SHP77 treated with DMSO at 0.1 percent for 48 hours (cell line): ENCODE data around the gene CYTIP.

Experiments
- DNase-seq: peaks from one replicate; lab custom pipeline; 2025; lab: John Stamatoyannopoulos, UW

CYTIP gene

DNA sequence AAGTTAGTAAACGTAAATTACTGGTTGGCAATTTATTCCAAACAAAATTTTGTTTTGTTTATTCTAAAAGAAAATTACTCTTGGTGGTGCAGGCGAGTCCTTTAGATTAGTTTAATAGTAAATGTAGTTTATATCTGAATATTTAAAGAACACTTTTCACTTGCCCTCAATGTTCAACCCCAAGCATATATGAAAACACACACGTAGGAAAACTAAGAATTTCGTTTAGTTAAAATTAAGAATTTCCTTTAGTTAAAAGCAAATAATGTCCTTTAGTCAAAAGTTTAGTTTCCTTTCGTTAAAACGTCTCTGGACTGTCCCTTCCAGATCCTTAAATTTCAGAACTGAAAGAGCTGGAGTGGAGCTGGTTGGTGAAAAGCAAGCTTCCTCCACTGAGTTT is 19.1 kb upstream of the CYTIP start:
- no peak for DNase-seq

DNA sequence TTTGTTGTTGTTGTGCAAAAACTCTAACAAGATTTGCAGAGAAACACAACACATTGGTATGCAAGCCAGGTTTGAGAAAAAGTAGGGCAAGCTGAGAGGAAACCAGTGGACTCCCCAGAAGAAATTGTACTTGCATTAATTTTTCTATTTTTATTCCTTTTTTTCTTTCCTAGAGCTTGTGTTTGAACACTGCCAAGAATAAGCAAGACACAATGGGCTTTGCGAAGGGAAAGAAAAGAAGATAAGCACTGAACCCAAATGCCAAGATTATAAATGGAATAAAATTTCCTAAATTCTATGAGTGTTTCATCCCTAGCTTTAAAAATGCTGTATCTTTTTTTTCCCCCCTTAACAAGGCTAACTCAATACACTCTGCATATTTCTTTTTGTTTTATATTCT is 17.0 kb upstream of the CYTIP start:
- DNase-seq: no peak

DNA sequence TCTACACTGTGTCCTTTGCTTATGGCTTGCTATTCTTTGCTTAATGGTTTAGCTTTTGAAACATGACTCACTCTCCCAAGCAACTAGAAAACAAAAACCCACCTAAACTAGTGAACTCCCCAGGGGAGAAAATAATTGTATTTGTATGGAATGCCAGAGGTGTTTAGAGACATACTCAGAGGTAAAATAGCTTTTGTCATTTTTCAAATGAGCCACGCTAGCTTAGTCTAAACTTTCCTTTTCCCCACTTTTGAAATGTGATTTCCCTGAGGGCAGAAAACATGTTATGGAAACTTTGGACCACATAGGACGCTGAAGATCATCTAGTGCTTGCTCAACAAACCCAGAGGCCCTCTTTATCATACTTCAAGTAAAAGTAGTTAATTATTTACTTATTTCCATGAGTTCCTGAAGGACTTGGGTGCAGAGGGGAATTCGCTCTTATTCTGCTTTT is 16.5 kb upstream of the CYTIP start:
- no peak for DNase-seq

DNA sequence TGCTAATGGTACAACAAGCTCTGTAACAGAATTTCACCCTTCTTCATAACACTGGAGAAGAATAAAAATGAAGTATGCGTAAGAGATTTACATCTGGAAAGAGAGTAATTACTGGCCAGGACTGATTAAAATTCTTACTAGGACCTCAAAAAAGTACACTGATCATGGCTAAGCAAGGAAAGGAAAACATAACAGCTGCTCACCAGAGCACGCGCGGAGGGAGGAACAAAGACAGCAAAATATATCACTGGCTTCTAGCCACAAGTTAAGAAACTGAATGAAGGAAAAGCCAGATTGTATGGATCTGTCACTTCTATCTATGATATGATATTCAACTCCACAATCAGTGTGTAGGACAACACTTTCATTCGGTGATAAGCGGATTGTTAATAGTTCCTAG is 15.6 kb upstream of the CYTIP start:
- no peak for DNase-seq

DNA sequence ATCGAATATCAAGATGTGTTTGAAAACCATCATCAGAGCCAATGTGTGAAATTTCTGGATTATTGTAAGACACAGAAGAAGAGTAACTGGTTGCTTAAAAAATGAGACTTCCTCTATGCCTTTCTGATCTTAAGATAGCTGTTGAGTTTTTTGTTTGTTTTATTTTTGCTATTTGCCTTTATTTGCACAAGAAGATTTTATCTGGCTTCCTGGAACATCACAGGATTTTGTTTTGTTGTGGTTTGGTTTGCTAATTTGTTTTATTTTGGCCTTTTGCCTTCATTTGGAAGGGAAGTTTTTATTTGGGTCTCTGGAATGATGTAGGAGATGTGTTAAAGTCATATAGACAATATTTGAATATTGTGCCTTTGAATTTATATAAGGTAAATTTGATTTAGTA is 3.9 kb upstream of the CYTIP start:
- DNase-seq: no peak

DNA sequence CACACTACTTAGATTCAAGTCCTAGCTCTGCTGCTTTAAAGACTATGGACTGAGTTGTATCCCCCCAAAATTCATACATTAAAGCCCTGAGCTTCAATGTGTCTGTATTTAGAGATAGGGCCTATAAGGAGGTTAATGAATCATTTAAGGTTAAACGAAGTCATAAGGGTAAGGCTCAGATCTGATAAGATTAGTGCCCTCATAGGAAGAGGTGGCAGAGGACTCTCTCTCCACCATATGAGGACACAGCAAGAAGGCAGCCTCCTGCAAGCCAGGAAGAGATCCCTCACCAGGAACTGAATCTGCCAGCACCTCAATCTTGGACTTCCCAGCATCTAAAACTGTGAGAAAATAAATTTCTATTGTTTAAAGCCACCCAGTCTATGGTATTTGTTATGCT is 3.1 kb upstream of the CYTIP start:
- no peak for DNase-seq

DNA sequence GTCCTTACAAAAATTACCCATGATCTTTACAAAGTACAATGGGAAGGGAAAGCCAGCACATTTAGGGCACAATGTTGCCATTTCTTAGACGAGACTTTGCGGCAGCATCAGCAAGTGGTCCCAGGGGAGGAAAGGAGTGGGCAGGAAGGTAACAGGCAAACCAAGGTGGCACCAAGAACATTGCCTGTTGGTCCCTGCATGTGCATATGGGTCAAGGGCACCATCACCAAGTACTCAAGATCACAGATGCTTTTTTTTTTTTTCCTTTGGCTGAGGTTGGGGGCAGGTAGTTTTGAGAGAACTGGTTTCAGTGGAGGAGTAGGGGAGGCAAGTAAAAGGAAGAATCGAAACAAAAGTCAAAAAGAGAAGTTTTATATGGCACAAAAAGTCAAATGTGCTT is 752 bp upstream of the CYTIP start:
- DNase-seq: no peak

DNA sequence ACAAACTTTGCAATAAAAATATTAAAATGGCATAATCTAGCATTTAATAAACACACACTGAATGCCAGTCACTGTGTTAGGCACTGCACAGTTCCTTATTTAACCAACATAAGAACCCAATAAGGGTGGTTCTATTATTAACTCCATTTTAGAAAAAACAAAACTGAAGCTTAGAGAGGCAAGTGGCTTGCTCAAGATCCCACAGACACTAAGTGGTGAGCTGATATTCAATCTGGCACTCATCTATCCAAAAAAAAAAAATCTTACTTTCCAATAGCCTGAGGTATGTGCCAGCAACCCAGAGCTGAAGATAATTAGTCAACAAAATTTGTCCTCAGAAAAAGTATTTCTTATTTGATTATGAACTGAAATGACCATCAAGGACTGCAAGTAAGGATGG is 799 bp downstream of the CYTIP start:
- DNase-seq: no peak

DNA sequence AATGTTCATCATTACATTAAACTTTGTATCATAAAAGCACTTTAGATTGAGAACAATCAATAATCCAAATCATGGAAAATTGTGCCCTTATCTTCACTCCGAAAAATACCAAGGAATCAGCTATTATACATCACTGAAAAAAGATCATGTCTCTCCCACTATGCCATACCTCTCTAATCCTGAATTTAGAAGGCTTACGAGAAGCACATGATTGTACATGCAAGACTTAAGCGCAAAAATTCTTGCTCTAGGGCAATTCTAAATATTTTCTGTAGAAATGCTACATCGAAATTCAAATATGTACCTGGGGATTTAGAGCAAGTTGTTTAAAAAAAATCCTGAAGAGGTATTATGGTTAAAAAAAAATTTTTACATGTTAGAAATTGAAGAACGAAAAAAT is 1.3 kb downstream of the CYTIP start:
- no peak for DNase-seq

DNA sequence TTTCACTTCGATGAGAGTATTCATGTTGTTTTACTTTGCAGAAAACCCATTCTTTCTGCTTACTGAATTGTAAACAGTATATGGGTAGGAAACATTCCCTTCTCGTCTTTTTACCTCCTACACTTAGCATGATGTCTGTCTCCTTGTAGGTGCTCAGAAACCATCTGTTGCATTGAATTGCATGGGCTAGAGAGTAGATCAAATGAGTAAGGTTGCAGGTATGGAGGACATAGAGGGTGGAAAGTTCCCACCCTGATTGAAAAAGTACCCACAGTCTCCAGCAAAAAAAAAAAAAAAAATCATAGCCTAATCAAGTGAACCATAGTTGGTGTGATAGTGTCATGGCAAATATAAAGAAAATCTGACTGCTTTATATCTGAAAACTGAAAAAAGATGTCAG is 1.7 kb downstream of the CYTIP start:
- no peak for DNase-seq

DNA sequence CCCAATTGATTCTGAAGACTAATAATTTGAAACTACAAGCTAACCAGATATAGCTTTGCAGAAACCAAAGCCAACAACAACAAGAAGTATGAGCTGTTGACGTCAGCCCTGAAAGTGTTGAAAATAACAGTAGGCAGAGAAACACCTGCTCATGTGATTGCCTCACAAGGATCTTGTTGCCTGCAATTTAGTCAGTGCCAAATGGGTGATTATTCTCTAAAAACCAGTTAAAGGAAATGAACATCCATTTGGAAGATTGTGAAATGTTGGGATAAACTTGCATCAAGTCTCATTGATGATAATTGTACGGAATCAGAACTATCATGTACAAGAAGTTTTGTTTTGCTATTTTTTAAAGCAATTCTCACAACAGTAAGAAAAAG is 2.8 kb downstream of the CYTIP start:
- DNase-seq: peak; percentile 33

DNA sequence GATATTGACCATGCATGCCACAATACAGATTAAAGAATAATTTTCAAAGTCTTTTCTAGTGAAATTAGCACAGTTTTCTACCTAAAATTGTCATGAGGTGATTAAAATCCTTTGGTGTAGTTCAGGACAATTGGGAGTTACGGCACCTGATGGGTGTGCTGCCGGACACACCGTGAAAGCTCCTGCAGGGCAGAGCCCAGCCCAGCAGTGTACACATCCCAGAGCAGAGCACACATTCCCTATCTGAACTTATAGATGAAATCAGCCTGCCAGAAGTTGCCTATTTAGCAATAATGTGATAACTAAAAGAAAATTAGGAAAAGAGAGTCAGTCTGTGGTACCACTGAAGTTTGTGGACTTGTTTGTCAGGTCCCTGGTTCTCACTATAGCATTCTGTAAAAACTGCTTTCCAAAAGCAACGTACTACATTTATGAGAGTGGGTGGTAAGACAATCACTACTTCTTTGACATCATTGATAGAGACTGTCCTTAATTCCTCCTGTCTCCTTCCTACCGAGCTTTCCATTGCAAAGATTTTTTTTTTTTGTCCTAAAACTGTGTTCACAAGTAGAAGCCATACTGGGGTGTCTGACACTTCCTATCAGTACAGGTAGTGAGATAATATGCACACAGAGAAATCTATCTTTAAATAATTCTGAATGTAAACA is 3.4 kb downstream of the CYTIP start:
- DNase-seq: no peak

DNA sequence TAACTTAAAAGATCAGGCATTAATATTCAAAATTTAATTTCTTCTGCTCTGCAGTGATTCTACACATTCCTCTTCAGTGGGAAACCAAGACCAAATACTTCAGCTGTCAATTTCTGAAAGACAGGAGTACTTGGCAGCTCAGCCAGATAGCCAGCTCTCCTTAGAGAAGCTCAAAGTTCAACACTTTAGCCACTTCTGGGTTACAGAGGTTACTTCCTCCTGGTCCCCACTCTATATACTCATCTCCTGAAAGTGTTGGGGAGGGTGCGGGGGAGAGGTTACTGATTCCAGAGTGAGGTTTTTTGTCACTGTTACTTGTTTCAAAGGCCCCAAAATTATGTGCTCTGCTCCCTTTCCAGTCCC is 4.1 kb downstream of the CYTIP start:
- no peak for DNase-seq

DNA sequence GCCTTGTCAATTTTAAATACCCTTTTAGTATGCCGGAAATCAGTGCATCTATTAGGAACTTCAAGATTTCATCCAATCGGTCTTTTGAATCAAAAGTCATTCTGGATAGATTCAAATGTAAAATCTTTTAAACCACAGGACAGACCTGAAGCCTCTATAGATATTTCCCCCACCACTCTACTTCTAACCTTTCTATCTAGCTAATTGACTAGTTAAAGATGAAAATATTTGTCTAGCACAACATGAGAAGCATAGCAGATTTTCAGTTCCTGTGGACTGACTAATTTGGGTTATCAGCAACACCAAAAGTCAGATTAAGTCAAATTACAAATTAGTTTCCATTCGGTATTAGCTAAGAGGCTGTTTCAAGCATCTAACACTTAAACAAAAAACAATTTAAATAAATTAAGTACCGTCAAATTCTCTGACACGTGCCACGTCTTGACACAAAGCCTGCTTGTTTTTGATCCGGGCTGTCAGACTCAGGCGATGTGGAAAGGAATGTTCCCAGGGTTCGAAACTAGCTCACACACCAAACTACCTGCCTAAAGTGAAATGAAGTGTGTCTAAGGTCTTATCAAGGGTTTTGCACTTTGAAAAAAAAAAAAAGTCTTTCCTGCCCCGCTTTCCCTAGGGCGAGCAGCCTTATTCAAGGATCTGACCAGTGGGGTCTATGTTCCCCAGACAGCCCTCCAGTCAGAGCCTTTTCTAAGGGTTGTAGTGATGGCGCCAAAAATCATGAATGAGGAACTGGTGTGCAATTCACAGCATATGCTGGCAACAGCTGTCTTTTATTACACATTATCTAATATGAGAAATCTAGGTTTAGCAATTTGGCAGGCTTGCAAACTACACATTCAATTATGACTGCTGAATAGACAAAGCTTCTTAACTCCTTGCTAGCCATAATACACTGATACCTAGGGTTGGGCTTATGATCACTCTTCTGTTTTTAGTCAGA is 4.7 kb downstream of the CYTIP start:
- no peak for DNase-seq

DNA sequence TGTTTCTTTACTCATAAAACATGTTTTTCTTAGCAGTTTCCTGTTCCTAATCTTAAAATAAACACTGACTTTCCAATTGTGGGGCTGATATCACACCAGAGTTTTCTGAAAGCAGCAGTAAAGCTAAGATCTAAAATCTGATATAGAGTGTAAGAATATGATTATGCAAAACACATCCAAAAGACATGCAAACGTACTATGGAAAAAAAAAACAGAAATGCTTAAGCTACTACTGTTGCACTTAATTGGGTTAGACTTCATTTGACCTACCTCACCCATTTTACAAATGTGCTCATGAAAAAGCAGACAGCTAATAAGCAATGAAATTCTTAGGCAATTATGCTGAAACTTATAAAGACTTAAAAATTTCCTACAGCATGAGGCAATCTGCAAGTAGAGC is 10.5 kb downstream of the CYTIP start:
- DNase-seq: no peak

DNA sequence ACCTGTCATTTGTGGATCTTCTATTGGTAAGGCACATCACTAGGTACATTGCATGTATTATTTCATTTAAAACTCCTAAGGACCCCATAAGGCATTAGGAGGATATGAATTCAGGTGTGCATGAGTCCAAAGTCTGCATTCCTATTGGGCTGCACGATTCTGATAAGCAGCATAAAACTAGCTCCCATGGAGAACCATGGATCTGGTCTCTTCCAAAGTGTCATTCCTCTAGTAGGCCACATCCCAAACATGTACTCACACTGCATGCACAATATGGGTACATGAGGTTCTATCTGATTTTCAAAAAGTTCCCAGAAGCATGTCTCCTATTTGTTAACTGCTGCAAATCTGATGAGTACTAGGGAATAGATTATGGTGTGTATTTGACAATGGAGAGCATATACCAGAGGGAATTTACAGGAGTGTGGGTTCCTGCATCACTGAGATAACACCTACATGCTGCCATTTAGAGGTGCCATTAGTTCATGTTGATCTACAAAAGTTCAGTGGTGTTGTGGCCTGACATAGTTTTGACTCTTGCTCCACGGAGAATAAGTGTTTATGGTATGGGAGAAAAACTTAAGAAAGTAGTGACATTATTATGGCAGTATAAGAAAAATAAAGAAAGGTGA is 11.3 kb downstream of the CYTIP start:
- DNase-seq: no peak

DNA sequence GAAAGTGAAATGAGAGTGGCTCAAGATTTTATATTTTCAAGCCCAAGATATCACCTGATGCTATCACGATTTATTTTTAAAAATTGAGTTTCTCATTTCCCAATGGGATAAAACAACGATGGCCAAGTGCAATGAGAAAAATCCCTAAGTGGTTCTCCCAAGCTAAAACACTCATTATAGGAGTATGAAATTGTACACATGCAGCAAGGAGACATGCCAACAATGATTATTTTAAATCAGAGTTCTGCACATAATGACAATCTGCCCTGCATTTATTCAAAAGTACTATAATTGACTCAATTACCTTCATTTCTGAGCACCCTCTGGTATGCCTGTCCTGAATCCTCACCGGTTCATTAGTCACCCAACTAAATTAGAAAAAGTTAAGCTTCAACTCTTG is 12.7 kb downstream of the CYTIP start:
- DNase-seq: no peak

DNA sequence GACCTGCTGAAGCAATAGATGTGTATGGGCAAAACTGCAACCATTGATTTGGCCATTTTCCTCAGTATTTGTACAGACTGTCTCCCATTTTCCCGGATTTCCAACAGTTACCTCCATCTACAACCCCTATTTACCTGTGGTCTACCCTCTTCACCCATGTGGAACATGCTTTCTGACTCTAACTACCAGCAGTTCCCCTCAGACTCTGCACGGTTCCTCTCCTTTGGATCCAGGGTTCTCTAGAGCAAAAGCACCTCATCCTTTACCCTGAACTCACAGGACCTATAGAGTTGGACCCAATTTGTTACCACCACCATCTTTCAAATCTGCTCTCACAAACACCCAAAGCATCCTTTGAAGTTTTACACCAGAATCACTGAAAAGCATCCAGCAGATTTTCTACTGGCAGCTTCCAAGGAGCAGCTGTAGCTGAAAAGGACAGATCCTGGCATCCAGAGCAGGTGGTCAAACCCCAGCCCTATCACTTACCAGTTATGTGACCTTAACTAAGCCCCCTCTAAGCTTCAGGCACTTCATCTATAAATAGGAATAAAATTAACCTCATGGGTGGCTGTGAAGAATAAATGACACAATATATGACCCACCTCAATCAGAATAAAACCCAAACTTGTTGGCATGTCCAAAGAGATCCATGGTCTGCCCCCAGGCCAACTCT is 15.3 kb downstream of the CYTIP start:
- no peak for DNase-seq

DNA sequence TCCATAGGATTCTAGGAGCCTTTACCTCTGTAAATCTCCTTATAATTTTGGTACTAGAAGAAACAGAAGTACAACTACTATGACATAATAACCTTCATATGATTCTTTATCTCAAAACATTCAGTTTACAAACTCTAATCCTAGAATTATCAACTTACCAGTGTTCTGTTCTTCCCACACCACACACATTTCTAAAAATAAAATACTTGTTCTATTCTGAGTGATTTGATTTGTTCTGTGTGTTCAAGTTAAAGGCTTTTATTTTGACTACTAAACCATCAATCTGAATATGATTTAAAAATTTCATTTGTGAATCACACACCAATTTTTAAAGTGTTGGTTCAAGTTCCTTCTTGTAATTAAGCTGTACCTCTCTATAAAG is 16.0 kb downstream of the CYTIP start:
- no peak for DNase-seq

DNA sequence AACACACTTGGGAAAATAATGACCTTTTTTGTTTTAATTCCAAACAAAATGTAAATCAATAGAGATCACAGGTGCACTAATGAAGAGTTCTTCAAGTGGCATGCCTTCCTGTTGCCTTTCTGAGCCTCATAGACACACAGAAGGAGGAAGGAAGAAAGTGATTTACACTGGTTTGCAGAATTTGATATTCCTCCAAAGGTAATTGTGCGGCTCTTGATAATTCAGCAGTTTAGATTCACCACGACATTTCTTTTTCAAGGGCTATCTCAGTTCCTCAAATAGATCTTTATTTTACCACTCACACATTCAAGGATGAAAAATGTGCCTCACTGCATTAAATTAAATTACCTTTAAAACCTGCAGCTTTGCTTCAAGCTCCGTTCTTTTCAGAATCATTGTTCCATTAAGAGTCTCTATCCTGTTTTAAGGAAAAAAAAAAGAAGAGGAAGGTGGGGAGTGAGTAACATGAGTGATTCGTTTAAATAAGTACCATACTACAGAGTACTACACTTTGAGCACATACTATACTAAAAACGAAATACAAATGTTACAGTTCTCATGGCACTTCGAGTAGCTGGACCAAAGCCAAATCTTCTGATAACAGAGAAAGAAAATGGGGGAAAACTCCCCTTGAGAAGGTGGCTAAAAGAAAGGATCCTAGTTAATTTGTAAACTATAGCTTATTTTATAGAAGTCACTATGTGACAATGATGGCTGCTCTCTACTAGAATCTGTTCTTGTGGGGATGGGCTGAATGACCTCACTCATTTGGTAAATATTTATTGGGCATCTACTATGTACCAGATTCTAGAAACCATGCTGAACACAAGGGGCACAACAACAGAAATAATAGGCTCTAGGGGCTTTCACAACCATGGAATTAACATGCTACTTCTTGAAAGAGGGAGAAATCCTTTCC is 16.6 kb downstream of the CYTIP start:
- DNase-seq: no peak

DNA sequence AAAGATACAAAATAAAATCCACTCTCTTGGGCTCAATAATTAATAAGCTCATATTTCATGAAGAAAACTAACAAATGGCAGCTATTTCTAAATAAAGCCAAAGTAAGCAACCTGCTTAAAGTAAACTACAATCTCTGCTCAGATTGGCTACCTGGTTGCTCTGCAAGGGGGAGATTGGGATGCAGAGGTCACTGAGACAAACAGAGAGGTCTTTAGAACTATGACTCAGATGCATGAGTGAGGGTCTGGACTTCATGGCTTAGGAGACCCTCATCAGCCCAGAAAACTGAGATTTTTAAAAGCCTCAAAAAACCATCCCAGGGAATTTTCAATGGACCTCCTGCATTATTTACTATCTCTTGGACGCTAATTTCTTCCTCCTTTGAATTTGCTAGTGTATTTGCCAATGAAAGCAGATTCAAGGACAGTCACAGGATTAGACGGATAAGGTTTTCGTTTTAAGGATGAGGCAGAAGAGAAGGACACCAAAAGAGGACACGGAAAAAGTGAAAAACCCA is 17.4 kb downstream of the CYTIP start:
- DNase-seq: no peak
